Urinary bladder (tissue), 4 donors: Measurements from ENCODE around the gene SLC22A1. TPM values are rescaled to one million over a fixed set of nuclear protein-coding genes. Genes with fewer than 3 reads are reported as not detected.

Source experiments
- DNase-seq: peaks from one replicate; pipeline ENCODE4 v3.0.0-alpha.2; 2015; ENCODE audit errors: extremely low spot score
- H3K27ac ChIP-seq: one replicate; pipeline ENCODE4 v1.5.1; 2013; ENCODE audit warnings: low read depth, mild to moderate bottlenecking, moderate library complexity
- H3K36me3 ChIP-seq: one replicate; pipeline ENCODE4 v1.6.1; 2013; ENCODE audit warnings: mild to moderate bottlenecking, moderate library complexity; ENCODE audit not compliant: insufficient read depth
- H3K4me1 ChIP-seq: one replicate; pipeline ENCODE4 v1.6.1; 2013; ENCODE audit warnings: mild to moderate bottlenecking, moderate library complexity; ENCODE audit not compliant: insufficient read depth
- H3K4me3 ChIP-seq: one replicate; pipeline ENCODE4 v1.5.1; 2013; ENCODE audit warnings: low read depth, low read length
- WGBS: extraction: QIAGEN DNeasy Blood & Tissue Kit; methylation state at CpG from one replicate; pipeline ENCODE4 v1.1.7; 2013; 5-methylcytosine and 5-hydroxymethylcytosine counted together
- polyA plus RNA-seq: library from polyadenylated mRNA; stranded (reverse); fragments of 200-250 nt; gene quantifications from one replicate; pipeline ENCODE4 v1.2.3, GENCODE V29; 2013
- small RNA-seq: library from RNA; depleted of rRNA; stranded (forward); fragments of <200 nt; gene quantifications from one replicate; pipeline ENCODE3, GENCODE V24; 2014
- total RNA-seq: library from RNA; depleted of rRNA; stranded (reverse); fragments of >200 nt; gene quantifications from one replicate; pipeline ENCODE4 v1.2.3, GENCODE V29; 2014
- donor health status: healthy with polysubstance abuse.
- donor health status: healthy.

SLC22A1 gene
- total and polyA plus RNA-seq, 2 donors = 0.44 to 0.53 TPM

GRCh38 chr6:160201061-160201460 lies 79.4 kb downstream of the SLC22A1 start:
- WGBS = 91% methylated on average over 2 of the region's 2 CpGs
- Histone ChIP-seq H3K27ac (no peak overlapping the region), H3K36me3 (no peaks in the 10 kb centered on the region), H3K4me1 (no peaks in the 10 kb centered on the region), H3K4me3 (no peak overlapping the region)
- DNase-seq = no peak

- no peaks in the 10 kb centered on the region for H3K4me1 ChIP-seq
- 31% methylated on average over 2 of the region's 2 CpGs for WGBS
- H3K36me3 ChIP-seq = no peaks in the 10 kb centered on the region
- no peak for DNase-seq
- no peak overlapping the region for H3K4me3 ChIP-seq
- H3K27ac ChIP-seq = no peak overlapping the region
Observed at GRCh38 chr6:160202411-160202810, 80.8 kb downstream of the SLC22A1 start.

GRCh38 chr6:160203076-160203475 lies 81.5 kb downstream of the SLC22A1 start:
- Histone ChIP-seq H3K36me3 (no peaks in the 10 kb centered on the region), H3K27ac (no peak overlapping the region), H3K4me1 (no peaks in the 10 kb centered on the region), H3K4me3 (no peak overlapping the region)
- DNase-seq = no peak
- 81% methylated on average over 3 of the region's 3 CpGs for WGBS

- no peaks in the 10 kb centered on the region for H3K4me1 ChIP-seq
- no peaks in the 10 kb centered on the region for H3K36me3 ChIP-seq
- no peak for DNase-seq
- H3K4me3 ChIP-seq = no peak overlapping the region
- H3K27ac ChIP-seq = no peak overlapping the region
Observed at GRCh38 chr6:160203522-160203921, 81.9 kb downstream of the SLC22A1 start.

GRCh38 chr6:160203953-160204352 lies 82.3 kb downstream of the SLC22A1 start:
- DNase-seq = no peak
- Histone ChIP-seq H3K27ac (no peak overlapping the region), H3K4me1 (no peaks in the 10 kb centered on the region), H3K36me3 (no peaks in the 10 kb centered on the region), H3K4me3 (no peak overlapping the region)
- WGBS = 81% methylated on average over 2 of the region's 2 CpGs

GRCh38 chr6:160204710-160205109 lies 83.1 kb downstream of the SLC22A1 start:
- Histone ChIP-seq H3K36me3 (no peaks in the 10 kb centered on the region), H3K27ac (no peak overlapping the region), H3K4me1 (no peaks in the 10 kb centered on the region), H3K4me3 (no peak overlapping the region)
- DNase-seq = no peak
- WGBS = 85% methylated on average over 1 of the region's 1 CpG

GRCh38 chr6:160207618-160208017 lies 86.0 kb downstream of the SLC22A1 start:
- H3K4me3 ChIP-seq = no peak overlapping the region
- no peaks in the 10 kb centered on the region for H3K4me1 ChIP-seq
- 82% methylated on average over 3 of the region's 3 CpGs for WGBS
- no peaks in the 10 kb centered on the region for H3K36me3 ChIP-seq
- DNase-seq = no peak
- no peak overlapping the region for H3K27ac ChIP-seq

Small RNAs within 50 kb of the gene (small RNA-seq; reads per million reads assigned to genes)
- gene AL645733.1 = not detected

Other genes with a start within 250 kb of the SLC22A1 start
- 0.05 TPM for gene MAS1, start 230.8 kb upstream of the SLC22A1 start, total RNA-seq
- gene MAS1, start 230.8 kb upstream of the SLC22A1 start, polyA plus RNA-seq = not detected
- 46.6 TPM for gene IGF2R, start 152.7 kb upstream of the SLC22A1 start, total RNA-seq
- gene IGF2R, start 152.7 kb upstream of the SLC22A1 start, polyA plus RNA-seq = 32.1 TPM
- not detected for gene SLC22A2, start 137.0 kb downstream of the SLC22A1 start, total RNA-seq
- 0.05 TPM for gene SLC22A2, start 137.0 kb downstream of the SLC22A1 start, polyA plus RNA-seq
- 11.0 TPM for gene SLC22A3, start 226.6 kb downstream of the SLC22A1 start, total RNA-seq
- gene SLC22A3, start 226.6 kb downstream of the SLC22A1 start, polyA plus RNA-seq = 9.1 TPM